GM21515 (cell line): ENCODE results near the gene RPS10.
"Not testable (repeated sequence)": the region's sequence is repeated elsewhere in the genome, so short reads cannot be mapped to it uniquely, and the experiment has no call there.

ENCODE experiments used
- ATAC-seq: cut with Tn5 transposase; IDR thresholded peaks from one replicate; pipeline ENCODE4 v1.9.1; 2021; ENCODE audit not compliant: unreplicated experiment

Gene RPS10

GRCh38 chr6:34451192-34451591 is 25.3 kb upstream of the RPS10 start:
- ATAC-seq: no peak

- no peak for ATAC-seq
These were observed 22.0 kb upstream of the RPS10 start for GRCh38 chr6:34447910-34448309.

- ATAC-seq: no peak
These were observed 21.5 kb upstream of the RPS10 start for GRCh38 chr6:34447386-34447785.

- no peak for ATAC-seq
These were observed 19.5 kb upstream of the RPS10 start for GRCh38 chr6:34445313-34445860.

GRCh38 chr6:34441526-34441925 is 15.7 kb upstream of the RPS10 start:
- ATAC-seq: no peak

GRCh38 chr6:34439442-34439841 is 13.6 kb upstream of the RPS10 start:
- ATAC-seq: no peak

- ATAC-seq: no peak
These were observed 12.8 kb upstream of the RPS10 start for GRCh38 chr6:34438705-34439104.

- no peak for ATAC-seq
These were observed 11.7 kb upstream of the RPS10 start for GRCh38 chr6:34437644-34437970.

GRCh38 chr6:34436803-34437643 is 11.2 kb upstream of the RPS10 start:
- no peak for ATAC-seq

GRCh38 chr6:34435916-34436315 is 10.0 kb upstream of the RPS10 start:
- no peak for ATAC-seq

GRCh38 chr6:34425132-34425497 is 754 bp downstream of the RPS10 start:
- no peak for ATAC-seq

GRCh38 chr6:34424200-34425131 is 1.4 kb downstream of the RPS10 start:
- ATAC-seq: no peak

- ATAC-seq: no peak
These were observed 2.6 kb downstream of the RPS10 start for GRCh38 chr6:34423254-34423653.

GRCh38 chr6:34418367-34418766 is 7.5 kb downstream of the RPS10 start:
- ATAC-seq: no peak

- ATAC-seq: no peak
These were observed 8.9 kb downstream of the RPS10 start for GRCh38 chr6:34416877-34417371.

- ATAC-seq: no peak
These were observed 10.6 kb downstream of the RPS10 start for GRCh38 chr6:34414999-34415858.

- no peak for ATAC-seq
These were observed 13.1 kb downstream of the RPS10 start for GRCh38 chr6:34412643-34413214.

- no peak for ATAC-seq
These were observed 13.9 kb downstream of the RPS10 start for GRCh38 chr6:34412016-34412415.

- not testable (repeated sequence) for ATAC-seq
These were observed 18.0 kb downstream of the RPS10 start for GRCh38 chr6:34407915-34408314.

- ATAC-seq: no peak
These were observed 29.4 kb downstream of the RPS10 start for GRCh38 chr6:34396518-34396917.
